ENCODE results near the gene MALAT1.

The MALAT1 gene

GRCh38 chr11:65535102-65535501 is 36.3 kb downstream of the MALAT1 start:
- TF ChIP-seq REST (IDR thresholded peaks at IDR 0.05; ENCODE audit: low read depth) (no peak), EP300 (IDR thresholded peaks at IDR 0.05; ENCODE audit: borderline replicate concordance) (no peak), TEAD4 (IDR thresholded peaks at IDR 0.05) (no peak), TCF12 (IDR thresholded peaks at IDR 0.05; ENCODE audit: low read depth) (no peak), YY1 (IDR thresholded peaks at IDR 0.05; ENCODE audit: low read depth) (no peak), FOXM1 (IDR thresholded peaks at IDR 0.05; ENCODE audit: borderline replicate concordance, low read depth) (no peak), CREB1 (IDR thresholded peaks at IDR 0.05; ENCODE audit: low read depth) (no peak)

GRCh38 chr11:65536412-65537295 is 37.8 kb downstream of the MALAT1 start:
- TF ChIP-seq EP300 (IDR thresholded peaks at IDR 0.05; ENCODE audit: borderline replicate concordance), result no peak
- no peak for TF ChIP-seq YY1 (IDR thresholded peaks at IDR 0.05; ENCODE audit: low read depth)
- no peak for TF ChIP-seq EGR1 (IDR thresholded peaks at IDR 0.05)
- no peak for TF ChIP-seq TAF1 (IDR thresholded peaks at IDR 0.05; ENCODE audit: low read depth)
- TF ChIP-seq USF1 (IDR thresholded peaks at IDR 0.05), result no peak
- no peak for TF ChIP-seq RAD21 (IDR thresholded peaks at IDR 0.05; ENCODE audit: low read depth)
- no peak for TF ChIP-seq CREB1 (IDR thresholded peaks at IDR 0.05; ENCODE audit: low read depth)

GRCh38 chr11:65537296-65537597 is 38.4 kb downstream of the MALAT1 start:
- no peak for TF ChIP-seq CREB1 (IDR thresholded peaks at IDR 0.05; ENCODE audit: low read depth)
- TF ChIP-seq REST (IDR thresholded peaks at IDR 0.05; ENCODE audit: low read depth), result no peak
- TF ChIP-seq CEBPB (IDR thresholded peaks at IDR 0.05), result no peak
- TF ChIP-seq MAX (IDR thresholded peaks at IDR 0.05), result no peak
- no peak for TF ChIP-seq FOXM1 (IDR thresholded peaks at IDR 0.05; ENCODE audit: borderline replicate concordance, low read depth)
- no peak for TF ChIP-seq EGR1 (IDR thresholded peaks at IDR 0.05)
- TF ChIP-seq YY1 (IDR thresholded peaks at IDR 0.05; ENCODE audit: low read depth), result no peak
- TF ChIP-seq RAD21 (IDR thresholded peaks at IDR 0.05; ENCODE audit: low read depth), result no peak
- TF ChIP-seq NFIC (IDR thresholded peaks at IDR 0.05), result no peak
- no peak for TF ChIP-seq TEAD4 (IDR thresholded peaks at IDR 0.05)
- no peak for TF ChIP-seq USF1 (IDR thresholded peaks at IDR 0.05)

GRCh38 chr11:65537620-65538231 is 38.9 kb downstream of the MALAT1 start:
- TF ChIP-seq YY1 (IDR thresholded peaks at IDR 0.05; ENCODE audit: low read depth), result no peak

- TF ChIP-seq TEAD4 (IDR thresholded peaks at IDR 0.05) (no peak), NFIC (IDR thresholded peaks at IDR 0.05) (no peak), TCF12 (IDR thresholded peaks at IDR 0.05; ENCODE audit: low read depth) (no peak), EGR1 (IDR thresholded peaks at IDR 0.05) (no peak), RAD21 (IDR thresholded peaks at IDR 0.05; ENCODE audit: low read depth) (no peak), FOXM1 (IDR thresholded peaks at IDR 0.05; ENCODE audit: borderline replicate concordance, low read depth) (no peak)
Measured at GRCh38 chr11:65538232-65538914, 39.5 kb downstream of the MALAT1 start.

- TF ChIP-seq RAD21 (IDR thresholded peaks at IDR 0.05; ENCODE audit: low read depth), result no peak
Measured at GRCh38 chr11:65538915-65539743, 40.3 kb downstream of the MALAT1 start.
